Dermis blood vessel endothelial cell (primary cell): ENCODE measurements around the gene PARP15. TPM values are rescaled to one million over a fixed set of nuclear protein-coding genes. Genes with fewer than 3 reads are reported as not detected.

Experiments used
- DNase-seq: peaks from one replicate; pipeline ENCODE4 v3.0.0; 2010
- total RNA-seq: library from RNA; depleted of rRNA; stranded (reverse); fragments of >200 nt; gene quantifications from 2 replicates; pipeline ENCODE4 v1.2.3, GENCODE V29; 2014

PARP15 gene
- total RNA-seq, 1 donor from 2014 or later, result 0.17 TPM

DNA sequence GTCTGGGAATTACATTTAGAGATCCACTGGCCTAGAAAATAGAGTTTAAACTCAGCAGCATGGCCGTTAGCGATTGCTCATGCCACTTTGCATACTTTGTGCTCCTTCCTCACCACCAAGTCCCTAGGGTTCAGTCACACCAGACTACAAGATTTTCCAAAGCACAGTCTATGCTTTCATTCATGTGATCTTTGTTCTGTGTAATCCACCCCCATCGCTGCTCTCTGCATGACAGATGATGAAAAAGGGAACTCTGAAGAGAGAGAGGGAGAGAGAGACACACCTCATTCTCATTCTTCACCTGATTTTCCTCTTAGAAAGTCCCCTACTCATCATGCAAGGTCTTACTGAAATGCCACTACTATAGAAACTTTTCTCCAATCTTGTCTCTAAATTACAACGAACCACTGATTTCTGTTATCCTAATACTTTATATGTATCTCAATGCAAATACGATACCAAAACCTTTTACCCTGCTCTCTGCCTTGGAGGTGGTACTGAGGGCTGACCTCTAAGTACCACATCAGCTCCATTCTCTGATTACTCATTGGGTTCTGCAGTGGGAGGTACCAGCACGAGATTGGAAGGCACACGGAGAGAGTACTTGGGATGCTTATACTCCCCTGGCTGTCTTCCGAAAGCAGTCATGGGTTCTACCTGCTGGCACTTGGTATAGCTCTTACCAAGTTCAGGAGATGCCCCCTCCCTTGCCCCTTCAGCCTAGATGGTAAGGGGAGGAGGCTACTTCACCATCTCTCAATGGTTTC lies 1.1 kb upstream of the PARP15 start:
- DNase-seq, result no peak

DNA sequence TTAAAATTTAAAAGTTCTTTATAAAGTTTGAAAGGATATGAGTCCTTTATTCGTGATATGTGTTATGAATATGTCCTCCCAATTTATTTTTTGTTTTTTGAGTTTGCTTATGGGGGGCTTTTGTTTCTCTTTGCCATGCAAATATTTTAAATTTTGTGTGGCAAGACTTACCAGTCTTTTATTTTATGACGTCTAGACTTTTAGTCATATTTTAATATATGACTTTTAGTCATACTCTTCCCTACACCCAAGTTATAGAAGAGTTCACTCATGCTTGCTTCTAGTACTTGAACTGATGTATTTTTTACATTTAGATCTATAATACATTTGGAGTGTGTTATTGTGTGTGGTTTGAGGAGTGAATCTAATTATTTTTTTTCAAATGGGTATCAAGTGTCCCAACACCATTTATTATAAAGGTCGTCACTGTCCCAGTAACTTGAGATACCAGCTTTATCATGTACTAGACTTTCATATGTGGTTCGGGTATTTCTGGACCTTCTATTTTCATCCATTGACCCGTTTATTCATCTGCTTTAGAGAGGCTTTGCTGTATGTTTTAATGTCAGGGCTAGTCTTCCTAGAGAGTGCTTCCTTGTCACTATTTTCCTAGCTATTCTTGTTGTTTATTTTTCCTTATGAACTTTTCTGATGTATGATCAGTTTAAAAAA lies 755 bp downstream of the PARP15 start:
- DNase-seq, result no peak

DNA sequence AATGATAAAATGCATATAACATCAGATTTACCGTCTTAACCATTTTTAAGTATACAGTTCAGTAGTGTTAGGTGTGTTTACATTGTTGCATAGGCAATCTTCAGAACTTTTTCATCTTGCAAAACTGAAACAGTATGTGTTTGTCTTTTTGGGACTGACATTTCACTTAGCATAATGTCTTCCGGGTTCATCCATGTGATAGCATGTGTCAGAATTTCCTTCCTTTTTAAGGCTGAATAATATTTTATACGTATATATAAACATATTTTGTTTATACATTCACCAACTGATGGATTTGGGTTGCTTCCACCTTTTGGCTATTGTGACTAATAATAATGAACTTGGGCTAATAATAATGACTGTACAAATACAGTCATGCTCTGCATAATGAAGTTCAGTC lies 3.0 kb downstream of the PARP15 start:
- peak; percentile 12 for DNase-seq

DNA sequence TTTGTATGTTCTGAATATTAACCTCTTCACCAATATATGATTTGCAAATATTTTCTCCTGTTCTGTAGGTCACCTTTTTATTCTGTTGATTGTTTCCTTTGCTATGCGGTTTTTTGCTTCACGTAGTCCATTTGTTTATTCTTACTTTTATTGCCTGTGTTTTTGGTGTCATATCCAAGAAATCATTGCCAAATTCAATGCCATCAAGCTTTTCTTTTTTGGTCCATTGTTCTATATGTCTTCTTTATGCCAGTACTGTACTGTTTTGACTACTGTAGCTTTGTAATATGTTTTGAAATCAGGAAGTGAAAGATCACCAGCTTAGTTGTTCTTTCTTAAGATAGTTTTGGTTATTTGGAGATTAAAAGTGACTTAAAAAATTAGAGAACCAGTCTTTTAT lies 4.2 kb downstream of the PARP15 start:
- no peak for DNase-seq

DNA sequence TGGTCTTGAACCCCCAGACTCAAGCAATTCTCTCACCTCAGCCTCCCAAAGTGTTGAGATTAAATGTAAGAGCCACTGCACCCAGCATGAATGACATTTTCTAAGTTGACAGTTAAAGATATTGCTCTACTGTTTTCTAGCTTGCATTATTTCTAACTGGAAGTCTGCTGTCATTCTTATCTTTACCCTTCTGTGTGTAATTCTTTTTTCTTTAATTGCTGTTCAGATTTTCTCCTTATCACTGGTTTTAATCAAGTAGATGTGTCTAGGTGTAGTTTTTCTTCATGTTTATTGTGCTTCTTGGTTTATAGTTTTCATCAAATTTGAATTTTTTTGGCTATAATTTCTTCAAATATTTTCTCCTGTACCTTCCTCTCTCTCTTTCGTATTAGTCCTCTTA lies 4.9 kb downstream of the PARP15 start:
- no peak for DNase-seq

DNA sequence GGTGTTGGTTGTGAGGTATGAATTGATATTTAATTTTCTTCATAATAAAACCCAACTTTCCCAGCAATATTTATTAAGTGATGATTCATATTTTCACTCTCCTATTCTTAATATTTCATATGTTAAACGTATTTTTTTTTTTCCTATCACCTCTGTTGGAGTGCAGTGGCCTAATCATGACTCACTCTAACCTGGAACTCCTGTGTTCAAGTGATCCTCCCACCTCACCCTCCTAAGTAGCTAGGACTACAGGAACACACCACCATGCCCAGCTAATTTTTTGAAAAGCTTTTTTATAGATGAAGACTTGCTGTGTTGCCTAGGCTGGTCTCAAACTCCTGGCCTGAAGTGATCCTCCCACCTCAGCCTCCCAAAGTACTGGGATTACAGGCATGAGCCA lies 8.6 kb downstream of the PARP15 start:
- no peak for DNase-seq

DNA sequence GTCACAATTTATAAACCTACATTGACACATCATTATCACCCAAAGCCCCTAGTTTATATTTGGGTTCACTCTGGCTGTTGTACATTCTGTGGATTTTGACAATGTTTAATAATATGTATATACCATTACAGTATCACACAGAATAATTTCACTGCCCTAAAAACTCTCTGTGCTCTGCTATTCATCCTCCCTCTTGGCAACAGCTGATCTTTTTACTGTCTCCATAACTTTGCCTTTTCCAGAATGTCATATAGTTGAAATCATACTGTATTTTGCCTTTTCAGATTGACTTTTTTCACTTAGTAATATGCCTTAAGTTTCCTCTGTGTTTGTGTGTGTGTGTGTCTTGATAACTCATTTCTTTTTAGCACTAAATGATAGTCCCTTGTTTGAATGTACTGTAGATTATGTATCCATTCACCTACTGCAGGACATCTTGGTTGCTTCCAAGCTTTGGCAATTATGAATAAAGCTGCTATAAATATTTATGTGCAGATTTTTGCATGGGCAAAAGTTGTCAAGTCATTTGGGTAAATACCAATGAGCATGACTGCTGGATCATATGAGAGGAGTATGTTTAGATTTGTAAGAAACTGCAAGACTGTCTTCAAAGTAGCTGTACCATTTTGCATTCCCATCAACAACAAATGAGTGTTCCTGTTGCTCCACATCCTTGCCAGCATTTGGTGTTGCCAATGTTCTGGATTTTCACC lies 9.5 kb downstream of the PARP15 start:
- DNase-seq, result no peak

DNA sequence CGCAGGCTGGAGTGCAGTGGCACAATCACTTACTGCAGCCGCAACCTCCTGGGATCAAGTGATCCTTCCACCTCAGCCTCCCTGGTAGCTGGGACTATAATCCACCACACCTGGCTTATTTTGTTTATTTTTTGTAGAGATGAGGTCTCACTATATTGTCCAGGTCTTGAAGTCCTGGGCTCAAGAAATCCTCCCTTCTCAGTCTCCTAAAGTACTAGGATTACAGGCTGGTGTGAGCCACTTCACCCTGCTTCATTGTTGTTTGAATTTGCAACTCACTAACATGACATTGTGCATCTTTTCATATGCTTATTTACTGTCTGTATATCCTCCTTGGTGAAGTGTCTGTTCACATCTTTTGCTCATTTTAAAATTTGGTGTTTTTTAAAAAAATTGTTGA lies 10.1 kb downstream of the PARP15 start:
- no peak for DNase-seq

DNA sequence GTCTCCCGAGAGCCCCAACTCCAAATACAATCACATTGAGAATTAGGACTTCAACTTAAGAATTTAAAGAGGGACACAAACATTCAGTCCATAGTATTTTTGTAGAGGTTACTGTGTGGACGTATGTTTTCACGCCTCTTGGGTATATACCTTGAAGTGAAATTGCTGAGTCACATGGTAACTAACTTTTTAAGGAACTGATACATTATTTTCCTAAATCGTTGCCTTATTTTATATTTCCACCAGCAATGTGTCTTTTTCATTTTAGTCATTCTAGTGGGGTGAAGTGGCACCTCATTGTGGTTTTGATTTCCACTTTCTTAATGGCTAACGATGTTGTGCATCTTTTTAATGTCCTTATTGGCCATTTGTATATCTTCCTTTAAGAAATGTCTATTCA lies 11.8 kb downstream of the PARP15 start:
- DNase-seq, result no peak

DNA sequence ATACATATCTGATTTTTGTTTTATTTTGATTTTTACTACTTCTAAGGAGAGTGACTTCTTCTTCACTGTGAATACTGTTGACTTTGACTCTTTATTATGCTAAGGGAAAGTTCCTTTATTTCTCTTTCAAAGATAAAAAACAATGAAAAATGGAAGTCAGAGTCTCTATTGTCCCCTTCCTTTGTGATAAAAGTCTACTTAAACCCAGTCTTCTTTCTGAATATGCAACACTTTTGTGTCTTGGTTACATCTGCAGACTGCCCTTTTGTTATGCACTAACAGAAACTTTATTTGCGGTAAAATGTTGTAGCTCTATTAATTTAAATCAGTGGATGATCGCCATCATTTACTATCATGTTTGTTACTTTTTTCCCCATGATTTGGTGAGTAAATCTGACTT lies 13.2 kb downstream of the PARP15 start:
- no peak for DNase-seq

DNA sequence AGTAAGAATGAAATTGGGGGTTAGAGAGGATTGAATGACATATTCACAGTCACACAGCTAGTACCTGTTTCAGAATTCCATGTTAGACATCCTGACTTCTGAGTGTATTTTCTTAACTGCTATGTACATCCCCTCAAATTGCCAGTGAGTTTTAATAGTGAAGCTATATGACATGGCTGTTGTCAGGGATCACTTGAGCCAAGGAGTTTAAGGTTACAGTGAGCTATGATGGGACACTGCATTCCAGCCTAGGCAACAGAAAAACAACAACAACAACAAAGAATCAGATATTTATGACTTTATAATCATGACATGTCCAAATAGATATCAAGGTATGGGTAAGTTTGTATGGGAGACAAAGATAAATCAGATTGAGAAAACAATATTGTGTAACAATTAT lies 16.6 kb downstream of the PARP15 start:
- DNase-seq, result no peak

DNA sequence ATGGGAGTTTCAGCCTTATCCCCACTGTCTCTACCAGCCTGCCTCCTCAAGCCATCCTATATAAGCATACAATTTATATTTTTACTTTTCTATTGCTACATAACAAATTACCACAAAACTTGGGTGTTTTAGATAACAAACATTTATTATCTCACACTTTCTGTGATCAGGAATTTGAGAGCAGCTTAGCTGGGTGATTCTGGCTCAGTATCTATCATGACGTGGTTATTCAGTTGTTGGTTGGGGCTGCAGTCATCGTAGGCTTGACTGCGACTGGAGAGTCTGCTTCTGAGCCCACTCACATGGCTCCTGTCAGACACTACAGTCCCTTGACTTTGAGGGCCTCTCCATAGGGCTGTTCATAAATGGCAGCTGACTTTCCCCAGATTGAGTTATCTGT lies 20.7 kb downstream of the PARP15 start:
- DNase-seq, result no peak

DNA sequence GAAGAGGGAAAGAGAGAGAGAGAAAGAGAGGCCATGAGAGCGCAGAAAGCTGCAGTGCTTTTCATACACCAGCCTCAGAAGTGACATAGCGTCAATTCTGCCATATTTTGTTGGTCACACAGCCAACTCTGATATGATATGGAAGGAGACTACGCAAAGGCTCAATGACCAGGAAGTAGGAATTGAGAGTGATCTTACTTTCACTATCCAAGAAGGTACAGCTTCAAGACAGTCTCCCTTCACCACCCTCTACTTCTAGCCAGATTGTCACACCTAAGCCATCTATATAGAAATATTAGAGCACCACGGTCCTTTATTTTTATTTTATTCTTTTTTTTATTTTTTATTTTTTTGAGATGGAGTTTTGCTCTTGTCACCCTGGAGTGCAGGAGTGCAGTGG lies 21.1 kb downstream of the PARP15 start:
- DNase-seq, result no peak

DNA sequence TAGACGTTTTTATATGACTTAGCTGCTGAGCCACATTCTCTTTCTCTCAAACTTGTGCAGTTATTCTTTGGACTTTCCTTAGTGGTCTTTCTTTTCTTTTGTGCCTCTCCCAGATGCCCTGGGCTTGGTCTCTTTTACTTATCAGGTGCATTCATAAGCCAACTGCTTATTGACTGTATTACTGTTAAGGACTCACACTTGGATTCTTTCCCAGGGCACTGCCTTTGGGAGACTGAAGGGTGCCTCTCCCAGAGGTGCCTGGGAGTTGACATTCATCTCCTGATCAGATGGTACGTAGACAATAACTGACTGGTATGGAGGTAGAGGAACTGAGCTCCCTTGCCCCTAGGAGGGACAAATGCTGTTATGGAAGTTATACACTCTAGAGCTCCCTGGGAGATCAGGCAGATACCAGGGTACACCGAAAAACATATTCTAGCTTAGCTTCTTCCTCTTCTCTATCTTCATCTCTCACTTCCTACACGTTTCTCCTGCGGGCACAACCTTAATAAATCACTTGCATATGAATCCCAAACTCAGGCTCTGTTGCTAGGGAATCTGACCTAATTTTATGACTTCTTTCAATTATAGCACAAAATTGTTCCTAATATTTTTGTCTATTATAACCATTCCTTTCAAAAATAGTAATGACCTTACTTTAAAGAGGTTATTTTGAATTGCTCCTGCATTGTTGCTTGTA lies 24.7 kb downstream of the PARP15 start:
- no peak for DNase-seq

DNA sequence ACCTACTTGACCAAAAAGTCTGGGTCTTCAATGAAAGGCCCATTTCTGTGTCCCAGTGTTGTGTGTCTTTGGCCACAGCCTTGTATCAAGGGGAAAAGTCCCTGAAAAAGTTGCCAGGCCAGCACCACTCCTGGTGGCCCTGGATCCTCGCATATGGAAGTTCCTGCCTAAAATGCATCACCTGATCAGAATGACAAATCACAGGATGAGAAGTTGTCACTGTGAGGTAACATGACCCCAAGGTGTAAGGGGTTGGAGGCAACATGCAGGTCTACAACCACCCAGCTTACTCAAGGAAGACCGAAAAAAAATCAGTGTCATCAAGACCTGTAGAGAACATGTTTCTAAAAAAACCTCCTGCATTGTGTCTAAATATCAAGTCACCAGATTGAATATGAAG lies 25.6 kb downstream of the PARP15 start:
- DNase-seq, result no peak

DNA sequence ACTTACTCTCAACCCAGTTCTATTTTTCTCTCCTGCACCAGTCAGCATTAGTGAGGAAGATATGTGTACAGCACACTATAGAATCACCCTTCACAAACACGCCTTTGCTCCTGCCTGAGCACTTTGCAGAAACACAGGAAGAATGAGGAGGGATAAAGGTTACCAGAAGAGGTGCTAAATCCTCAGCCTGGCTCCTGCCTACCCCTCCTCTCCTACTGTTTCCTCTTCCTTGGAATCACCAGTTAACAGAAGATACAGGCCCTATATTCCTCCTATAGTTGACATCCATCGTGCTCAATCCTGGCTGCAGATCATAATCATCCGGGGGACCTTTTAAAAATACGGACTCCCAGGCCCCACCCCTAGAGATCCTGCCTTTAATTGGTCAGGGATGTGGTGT lies 28.9 kb downstream of the PARP15 start:
- DNase-seq, result no peak

DNA sequence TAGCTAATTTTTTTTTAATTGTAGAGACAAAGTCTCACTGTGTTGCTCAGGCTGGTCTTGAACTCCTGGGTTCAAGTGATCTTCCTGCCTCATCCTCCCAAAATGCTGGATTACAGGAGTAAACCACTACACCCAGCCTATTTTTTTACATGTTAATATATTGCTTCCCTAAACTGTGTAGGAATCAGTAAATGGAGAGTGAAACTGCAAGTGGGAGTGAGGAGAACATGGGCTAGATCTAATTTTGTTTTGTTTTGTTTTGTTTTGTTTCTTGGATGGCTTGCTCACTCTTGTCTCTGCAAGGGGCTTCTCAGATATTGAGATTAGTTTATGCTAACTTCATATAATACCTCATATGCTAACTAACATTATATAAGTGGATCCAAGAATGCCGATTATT lies 31.5 kb downstream of the PARP15 start:
- no peak for DNase-seq

DNA sequence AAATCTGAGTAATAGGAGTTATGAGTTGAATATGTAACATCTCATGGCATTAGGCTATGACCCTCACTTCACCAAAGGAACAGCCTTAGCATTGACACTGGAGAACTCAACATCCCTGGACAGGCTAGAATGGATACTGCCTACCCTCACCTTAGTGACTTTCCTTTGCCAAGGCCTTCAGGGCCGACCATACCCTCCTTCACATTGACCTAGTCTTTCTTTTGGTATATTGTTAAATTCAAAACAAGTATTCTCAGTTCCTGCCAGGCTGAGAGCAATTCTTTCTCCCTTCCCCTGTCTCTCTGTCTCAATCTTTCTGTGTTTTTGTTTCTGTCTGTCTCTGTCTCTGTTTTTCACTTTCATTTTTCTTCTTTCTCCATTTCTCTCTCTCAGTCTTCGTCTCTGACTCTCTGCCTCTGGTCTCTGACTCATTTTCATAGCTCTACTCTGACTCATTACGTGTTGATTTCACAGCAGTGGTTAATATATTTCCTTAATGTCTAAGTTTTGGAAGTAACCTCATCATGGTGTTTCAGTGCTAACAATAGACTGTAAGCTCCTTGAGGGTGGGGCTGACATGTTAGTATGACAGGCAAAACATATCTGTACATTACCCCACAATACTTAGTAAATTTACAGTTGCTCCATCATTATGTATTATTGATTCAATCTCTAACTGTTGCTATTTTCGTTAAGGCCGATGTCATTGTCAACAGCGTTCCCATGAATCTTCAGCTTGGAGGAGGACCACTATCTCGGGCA lies 32.5 kb downstream of the PARP15 start:
- DNase-seq, result peak; percentile 47

DNA sequence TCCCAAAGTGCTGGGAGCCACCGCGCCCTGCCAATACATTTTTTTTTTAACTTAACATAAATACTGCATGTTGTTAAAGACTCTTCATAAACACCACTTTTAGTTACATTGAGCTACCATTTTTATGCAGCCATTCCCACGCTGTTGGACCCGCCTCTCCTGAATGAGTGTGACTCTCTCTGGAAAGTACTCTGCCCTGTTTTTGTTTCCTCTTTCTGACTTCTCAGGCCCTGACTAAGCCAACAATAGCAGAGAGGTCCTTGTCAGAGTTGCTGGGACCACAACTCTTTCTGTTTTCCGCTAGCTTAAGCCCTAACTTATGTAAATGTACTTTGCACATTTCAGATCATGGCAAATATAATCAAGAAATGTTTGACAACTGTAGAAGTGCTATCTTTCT lies 35.2 kb downstream of the PARP15 start:
- DNase-seq, result peak; percentile 5

DNA sequence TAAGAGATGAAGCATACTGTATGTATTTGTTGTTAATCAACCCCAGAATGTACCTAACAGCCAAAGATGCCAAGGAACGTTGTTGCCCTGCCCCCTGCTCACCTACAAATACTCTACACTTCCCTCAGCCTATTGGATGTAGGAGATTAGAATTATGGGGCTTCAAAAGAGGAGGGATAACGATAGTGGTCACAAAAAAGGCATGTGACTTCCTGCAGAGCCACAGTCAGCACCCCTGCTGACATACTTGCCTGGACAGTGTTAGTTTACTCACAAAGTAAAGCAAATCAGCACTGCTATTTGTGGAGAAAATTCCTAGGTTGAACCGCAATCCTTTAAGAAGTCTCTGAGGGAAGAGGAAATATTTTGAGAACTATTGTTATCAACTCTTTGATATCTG lies 37.9 kb downstream of the PARP15 start:
- DNase-seq, result no peak

DNA sequence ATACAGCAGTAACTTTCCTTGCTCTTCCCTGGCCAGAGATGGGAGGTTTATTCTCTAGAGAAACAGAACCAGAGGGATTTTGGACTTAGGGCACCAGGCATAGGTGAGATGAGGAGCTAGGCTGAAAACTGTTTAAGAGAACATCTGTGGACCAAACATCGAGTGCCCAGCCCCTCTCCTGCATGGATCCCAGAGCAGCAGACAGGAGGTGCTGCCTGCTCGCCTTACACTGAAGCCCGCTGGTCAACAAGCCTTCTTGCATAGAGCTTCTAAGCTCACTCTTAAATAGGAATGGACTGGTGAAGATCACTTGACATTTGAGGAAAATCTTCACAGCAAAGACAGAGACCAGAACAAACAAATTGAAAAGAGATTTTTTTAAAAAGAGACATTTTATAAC lies 41.2 kb downstream of the PARP15 start:
- no peak for DNase-seq

DNA sequence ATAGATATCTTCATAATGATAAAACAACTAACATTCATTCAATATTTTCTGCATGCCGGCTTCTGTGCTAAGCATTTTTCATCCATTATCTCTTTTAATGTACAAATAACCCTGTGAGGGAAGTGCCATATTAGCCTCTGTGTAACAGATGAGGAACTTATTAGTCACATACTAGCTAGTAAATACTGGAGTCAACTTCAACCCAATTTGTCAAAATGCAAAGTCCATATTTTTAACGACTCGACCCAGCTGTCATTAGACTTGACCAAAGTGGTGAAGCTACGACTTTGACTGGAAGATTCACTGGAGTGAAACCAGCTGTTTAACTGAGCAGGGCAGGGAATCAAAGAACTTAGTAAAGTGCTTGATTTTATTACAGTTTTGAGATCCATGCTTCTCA lies 41.6 kb downstream of the PARP15 start:
- no peak for DNase-seq

DNA sequence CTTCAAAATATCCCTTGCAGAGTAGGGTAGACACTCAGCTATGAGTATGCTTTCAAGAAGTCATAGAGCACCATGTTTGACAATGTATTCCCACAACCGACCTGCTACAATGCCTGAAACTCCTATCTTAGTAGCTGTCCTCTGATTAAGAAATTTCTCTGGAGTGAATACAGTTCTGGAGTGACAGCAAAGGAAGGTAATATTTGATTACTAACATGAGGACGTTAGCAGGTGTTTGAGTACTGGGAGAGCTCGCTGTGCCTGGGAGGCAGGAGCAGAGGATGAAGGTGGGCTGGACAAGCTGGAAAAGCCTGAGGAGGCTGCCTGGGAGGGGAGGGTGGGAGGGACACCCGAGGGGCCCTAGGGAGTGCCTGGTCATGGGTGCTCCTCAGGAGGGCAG lies 42.9 kb downstream of the PARP15 start:
- no peak for DNase-seq
